Thymus (tissue), 11 donors: ENCODE measurements around the gene MAP2K5. TPM values are rescaled to one million over a fixed set of nuclear protein-coding genes. Genes with fewer than 3 reads are reported as not detected.

Source experiments
- DNase-seq, 9 donors: peaks; one replicate each; pipeline ENCODE4 v3.0.0-alpha.2; 2013; ENCODE audit warnings: low spot score in 9 of 9, low read depth in 6 of 9, missing footprints in 1 of 9
- H3K27ac ChIP-seq, 2 donors: one replicate each; pipeline ENCODE4 v1.5.1; 2013; ENCODE audit warnings: control low read depth in 1 of 2, low read depth in 1 of 2, low read length in 1 of 2, mild to moderate bottlenecking in 1 of 2, moderate library complexity in 1 of 2
- H3K27me3 ChIP-seq, 2 donors: one replicate each; pipeline ENCODE4 v1.5.1; 2013; ENCODE audit warnings: low read length in 1 of 2; ENCODE audit not compliant: control insufficient read depth in 2 of 2, insufficient read depth in 1 of 2
- H3K36me3 ChIP-seq, 2 donors: one replicate each; pipeline ENCODE4 v1.5.1; 2013; ENCODE audit warnings: low read length in 1 of 2, mild to moderate bottlenecking in 1 of 2, moderate library complexity in 1 of 2; ENCODE audit not compliant: control insufficient read depth in 2 of 2, insufficient read depth in 2 of 2
- H3K4me1 ChIP-seq, 2 donors: one replicate each; pipeline ENCODE4 v1.5.1; 2013; ENCODE audit warnings: low read length in 2 of 2; ENCODE audit not compliant: control insufficient read depth in 2 of 2, insufficient read depth in 2 of 2
- H3K4me3 ChIP-seq, 2 donors: one replicate each; pipeline ENCODE4 v1.5.1; 2013; ENCODE audit warnings: low read length in 2 of 2, control low read depth in 1 of 2, mild to moderate bottlenecking in 1 of 2
- H3K9me3 ChIP-seq, 2 donors: one replicate each; pipeline ENCODE4 v1.5.1; 2013; ENCODE audit warnings: low read length in 1 of 2, mild to moderate bottlenecking in 1 of 2; ENCODE audit not compliant: control insufficient read depth in 2 of 2, insufficient read depth in 1 of 2
- WGBS: extraction: QIAGEN DNeasy Blood & Tissue Kit; methylation state at CpG from one replicate; pipeline ENCODE4 v1.1.7; 2013; 5-methylcytosine and 5-hydroxymethylcytosine counted together
- polyA plus RNA-seq: library from polyadenylated mRNA; stranded (reverse); fragments of 200-250 nt; gene quantifications from one replicate; pipeline ENCODE4 v1.2.3, GENCODE V29; 2013
- total RNA-seq: library from RNA; stranded (reverse); fragments of 120-200 nt; gene quantifications from one replicate; pipeline ENCODE4 v1.2.4, GENCODE V29; 2013
- donor health status: healthy.

Gene MAP2K5
- total and polyA plus RNA-seq, 2 donors, result 9.4 to 16.3 TPM

- WGBS, result 96% methylated on average over 2 of the region's 2 CpGs
- Histone ChIP-seq H3K9me3 (no peaks in the 10 kb centered on the region), H3K27ac (no peak overlapping the region), H3K4me1 (peaks cover 4 to 5% of the 10 kb centered on the region in 2 donors), H3K27me3 (no peaks in the 10 kb centered on the region), H3K36me3 (no peaks in the 10 kb centered on the region), H3K4me3 (no peak overlapping the region)
- no peak for DNase-seq
These were observed 194.3 kb downstream of the MAP2K5 start for GRCh38 chr15:67736810-67737209.

DNA sequence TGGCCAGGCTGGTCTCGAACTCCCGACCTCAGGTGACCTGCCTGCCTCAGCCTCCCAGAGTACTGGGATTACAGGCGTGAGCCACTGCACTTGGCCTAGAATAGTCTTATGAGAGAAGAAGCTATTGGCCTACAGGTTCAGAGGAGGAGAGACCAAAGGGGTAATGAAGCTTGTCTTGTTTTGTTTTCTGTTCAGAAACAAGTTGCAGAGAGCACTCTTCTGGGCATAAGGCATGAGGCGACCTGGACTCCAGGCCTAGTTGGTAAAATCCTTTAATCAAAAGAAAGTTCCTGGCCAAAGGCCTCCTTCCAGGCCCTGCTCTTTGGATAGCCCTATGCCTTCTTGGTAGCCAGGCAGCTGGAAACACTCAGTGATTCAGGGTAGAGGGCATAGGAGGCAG is 195.6 kb downstream of the MAP2K5 start:
- 74% methylated on average over 4 of the region's 4 CpGs for WGBS
- Histone ChIP-seq H3K4me3 (no peak overlapping the region), H3K36me3 (no peaks in the 10 kb centered on the region), H3K4me1 (peaks cover 4 to 5% of the 10 kb centered on the region in 2 donors), H3K9me3 (no peaks in the 10 kb centered on the region), H3K27me3 (no peaks in the 10 kb centered on the region), H3K27ac (peak overlapping the region in 1 of 2 donors; percentile 20)
- DNase-seq, result no peak

GRCh38 chr15:67740405-67740804 is 197.9 kb downstream of the MAP2K5 start:
- H3K36me3 ChIP-seq, result no peaks in the 10 kb centered on the region
- WGBS, result 99% methylated on average over 3 of the region's 3 CpGs

GRCh38 chr15:67741308-67741707 is 198.8 kb downstream of the MAP2K5 start:
- WGBS, result 26% methylated on average over 2 of the region's 2 CpGs
- no peaks in the 10 kb centered on the region for H3K27me3 ChIP-seq
- no peaks in the 10 kb centered on the region for H3K36me3 ChIP-seq
- no peak overlapping the region for H3K4me3 ChIP-seq
- no peak for DNase-seq
- peaks cover 2 to 9% of the 10 kb centered on the region in 2 donors for H3K4me1 ChIP-seq
- H3K9me3 ChIP-seq, result no peaks in the 10 kb centered on the region
- H3K27ac ChIP-seq, result no peak overlapping the region

More at GRCh38 chr15:67740405-67740804, 197.9 kb downstream of the MAP2K5 start:
- no peaks in the 10 kb centered on the region for H3K27me3 ChIP-seq
- DNase-seq, result no peak
- H3K4me3 ChIP-seq, result no peak overlapping the region
- no peaks in the 10 kb centered on the region for H3K9me3 ChIP-seq
- peaks cover 7 to 9% of the 10 kb centered on the region in 2 donors for H3K4me1 ChIP-seq
- H3K27ac ChIP-seq, result no peak overlapping the region

GRCh38 chr15:67743558-67743957 is 201.1 kb downstream of the MAP2K5 start:
- Histone ChIP-seq H3K27me3 (no peaks in the 10 kb centered on the region), H3K36me3 (peaks cover 0 to 2% of the 10 kb centered on the region in 2 donors), H3K4me3 (no peak overlapping the region), H3K27ac (no peak overlapping the region), H3K9me3 (no peaks in the 10 kb centered on the region), H3K4me1 (peaks cover 4 to 16% of the 10 kb centered on the region in 2 donors)
- DNase-seq, result no peak

DNA sequence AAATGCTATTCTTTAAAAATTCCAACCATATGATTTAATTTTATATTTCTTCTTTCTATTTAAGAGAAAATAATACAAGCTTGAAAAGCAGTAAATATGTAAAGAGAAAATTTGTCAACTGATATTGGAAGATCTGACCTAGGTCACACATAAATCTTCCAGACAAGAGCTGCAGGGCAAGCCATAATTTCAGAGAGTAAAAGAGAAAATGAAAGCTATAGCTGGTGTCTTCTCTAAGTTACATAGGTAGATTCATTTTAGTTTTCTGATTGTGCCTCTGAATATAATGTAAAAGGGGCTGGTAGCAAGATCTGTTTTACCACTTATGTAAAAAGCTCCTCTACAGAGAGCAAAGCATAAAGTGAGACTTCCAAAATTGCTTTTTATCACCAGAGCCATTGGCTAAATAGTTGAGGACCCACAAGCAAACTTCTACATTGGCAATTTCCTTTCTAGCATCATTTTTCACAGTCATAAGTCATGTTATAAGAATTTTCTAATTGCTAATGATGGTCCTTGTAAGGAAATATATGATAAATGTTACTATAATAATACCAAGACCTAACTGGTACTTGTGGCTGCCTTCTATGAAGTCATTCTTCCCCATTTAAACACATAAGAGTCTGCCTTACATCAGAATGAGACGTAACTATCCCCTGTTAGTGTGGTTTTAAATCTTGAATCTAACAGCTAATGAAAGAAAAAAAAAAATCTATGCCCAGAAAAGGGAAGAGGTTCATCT is 202.0 kb downstream of the MAP2K5 start:
- peak in 1 of 9 donors; percentile 40 for DNase-seq
- no peaks in the 10 kb centered on the region for H3K27me3 ChIP-seq
- WGBS, result 87% methylated on average over 1 of the region's 1 CpG
- no peak overlapping the region for H3K27ac ChIP-seq
- H3K4me3 ChIP-seq, result no peak overlapping the region
- H3K9me3 ChIP-seq, result no peaks in the 10 kb centered on the region
- H3K4me1 ChIP-seq, result peaks cover 4 to 16% of the 10 kb centered on the region in 2 donors
- peaks cover 0 to 3% of the 10 kb centered on the region in 2 donors for H3K36me3 ChIP-seq

DNA sequence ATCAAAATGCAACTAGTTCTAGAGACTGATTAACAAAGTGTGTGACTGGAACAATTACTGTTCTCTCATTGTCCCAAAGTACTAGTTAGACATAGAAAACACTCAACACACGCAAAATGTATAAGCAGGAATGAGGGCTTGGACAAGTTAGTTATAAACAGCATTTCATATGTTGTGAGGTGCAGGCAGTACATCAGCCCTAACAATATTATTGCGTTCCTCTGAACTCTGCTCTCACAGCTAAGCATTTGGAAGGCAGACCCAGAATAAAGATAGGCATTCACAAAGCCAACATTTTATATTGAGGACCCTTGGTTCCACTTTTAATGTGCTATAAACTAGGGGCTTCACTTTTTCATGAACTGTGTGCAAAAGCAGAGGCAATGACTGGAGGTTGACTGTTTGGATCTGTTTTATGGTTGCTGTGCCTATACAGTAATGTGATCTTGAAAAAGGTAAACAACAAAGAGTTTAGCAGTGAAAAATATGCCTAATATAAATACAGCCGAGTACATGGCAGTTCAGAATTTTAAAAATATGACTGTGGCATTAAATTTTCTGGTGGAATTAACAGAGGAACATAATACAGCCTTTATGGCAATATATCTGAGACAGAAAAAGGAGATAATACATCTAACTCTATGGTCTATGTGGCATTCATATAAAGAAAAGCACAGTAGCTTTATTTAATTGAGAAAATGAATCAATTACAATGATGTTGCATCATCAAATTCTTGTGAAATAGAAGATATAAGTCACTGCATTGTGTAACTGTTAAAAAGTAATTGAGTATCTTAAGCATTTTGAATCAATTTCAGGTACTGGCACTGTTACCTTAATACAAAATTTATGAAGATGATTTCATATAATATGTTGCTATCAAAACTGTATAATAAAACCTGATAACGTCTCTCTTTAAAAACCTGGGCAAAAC is 202.8 kb downstream of the MAP2K5 start:
- peak overlapping the region in 1 of 2 donors; percentile 21 for H3K27ac ChIP-seq

DNA sequence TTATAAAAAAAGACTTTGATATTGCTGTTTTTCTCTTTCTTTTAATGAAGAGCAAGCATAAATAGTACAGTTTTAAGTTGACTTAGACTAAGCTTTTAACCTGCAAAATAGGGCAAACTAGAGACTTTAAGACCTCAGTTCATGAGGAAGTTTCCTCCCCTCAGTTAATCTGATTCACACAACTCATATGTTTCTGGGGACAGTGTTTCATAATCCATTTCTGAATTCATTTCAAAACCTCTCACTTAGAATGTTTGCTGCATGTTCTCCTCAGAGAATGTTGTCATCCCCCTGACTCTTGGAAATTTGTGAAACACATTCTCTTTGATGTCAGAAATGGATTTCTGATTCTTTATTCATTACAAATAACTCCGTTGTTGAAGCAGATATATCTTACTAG is 203.5 kb downstream of the MAP2K5 start:
- 83% methylated on average over 1 of the region's 1 CpG for WGBS
- DNase-seq, result peak in 1 of 9 donors; percentile 21
- H3K9me3 ChIP-seq, result no peaks in the 10 kb centered on the region
- H3K4me3 ChIP-seq, result no peak overlapping the region
- H3K4me1 ChIP-seq, result peaks cover 4 to 16% of the 10 kb centered on the region in 2 donors
- H3K36me3 ChIP-seq, result peaks cover 0 to 3% of the 10 kb centered on the region in 2 donors
- peak overlapping the region in 1 of 2 donors; percentile 21 for H3K27ac ChIP-seq
- H3K27me3 ChIP-seq, result no peaks in the 10 kb centered on the region

More for the DNA sequence above, 202.8 kb downstream of the MAP2K5 start:
- H3K4me3 ChIP-seq, result no peak overlapping the region
- peaks cover 4 to 16% of the 10 kb centered on the region in 2 donors for H3K4me1 ChIP-seq
- 98% methylated on average over 4 of the region's 4 CpGs for WGBS
- no peaks in the 10 kb centered on the region for H3K9me3 ChIP-seq
- H3K27me3 ChIP-seq, result no peaks in the 10 kb centered on the region
- peaks cover 0 to 3% of the 10 kb centered on the region in 2 donors for H3K36me3 ChIP-seq
- DNase-seq, result no peak

DNA sequence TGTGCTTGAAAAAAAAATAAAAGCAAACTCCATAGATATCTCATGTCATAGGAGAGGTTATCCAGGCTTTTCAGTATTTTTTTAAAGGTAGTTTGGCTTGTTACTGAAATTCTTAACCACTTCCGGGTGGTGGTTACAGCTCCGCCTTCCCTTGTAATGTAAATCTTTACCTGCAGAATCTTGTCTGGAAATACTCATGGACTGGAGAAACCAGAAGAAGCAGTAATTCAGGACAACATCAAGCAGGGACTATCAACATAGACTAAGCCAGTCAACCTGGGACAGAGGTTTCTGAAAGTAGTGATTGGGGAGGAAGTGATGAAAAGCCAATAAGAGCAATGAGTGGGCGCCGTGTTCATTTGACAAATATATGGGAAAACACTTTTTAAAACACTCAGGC is 203.9 kb downstream of the MAP2K5 start:
- peak in 1 of 9 donors; percentile 62 for DNase-seq
- 75% methylated on average over 4 of the region's 4 CpGs for WGBS
- no peak overlapping the region for H3K27ac ChIP-seq

More for the DNA sequence above, 203.9 kb downstream of the MAP2K5 start:
- H3K27me3 ChIP-seq, result no peaks in the 10 kb centered on the region
- H3K36me3 ChIP-seq, result peaks cover 0 to 3% of the 10 kb centered on the region in 2 donors
- no peaks in the 10 kb centered on the region for H3K9me3 ChIP-seq
- peaks cover 4 to 12% of the 10 kb centered on the region in 2 donors for H3K4me1 ChIP-seq
- no peak overlapping the region for H3K4me3 ChIP-seq
